Left lung (tissue), 10 donors: Measurements from ENCODE around the gene DUSP28. TPM values are rescaled to one million over a fixed set of nuclear protein-coding genes. Genes with fewer than 3 reads are reported as not detected.

Experiments used
- ATAC-seq: fragments of 200-7000 bp; cut with Tn5 transposase; one replicate; pipeline ENCODE4 v1.9.1; 2020; ENCODE audit warnings: moderate library complexity
- DNase-seq, 4 donors: peaks; one replicate each; pipeline ENCODE4 v3.0.0-alpha.2; 2013 to 2020
- H3K27ac ChIP-seq, 2 donors: fragments of 200-600 bp; sonication (generic) in 1 of 2; one replicate each; pipeline versions ENCODE4 v1.5.0 to v1.8.0; 2020 to 2021
- H3K27me3 ChIP-seq, 2 donors: fragments of 200-600 bp; sonication (generic) in 1 of 2; one replicate each; pipeline versions ENCODE4 v1.5.0 to v1.8.0; 2020 to 2021
- H3K36me3 ChIP-seq, 2 donors: fragments of 200-600 bp; sonication (generic) in 1 of 2; one replicate each; pipeline versions ENCODE4 v1.5.0 to v1.8.0; 2020 to 2021
- H3K4me1 ChIP-seq, 2 donors: fragments of 200-600 bp; one replicate each; pipeline ENCODE4 v1.8.0; 2021
- H3K4me3 ChIP-seq, 2 donors: fragments of 200-600 bp; sonication (generic) in 1 of 2; one replicate each; pipeline versions ENCODE4 v1.5.0 to v1.8.0; 2020 to 2021; ENCODE audit warnings: mild to moderate bottlenecking in 1 of 2
- H3K9me3 ChIP-seq, 2 donors: fragments of 200-600 bp; sonication (generic) in 1 of 2; one replicate each; pipeline versions ENCODE4 v1.5.0 to v1.8.0; 2020 to 2021
- CTCF ChIP-seq, 2 donors: fragments of 200-600 bp; sonication (generic) in 1 of 2; IDR thresholded peaks; one replicate each; pipeline versions ENCODE4 v1.5.0 to v1.8.0; 2021; ENCODE audit warnings: antibody characterized with exemption in 2 of 2
- intact Hi-C, 2 donors: fragments of 100-400 bp; cut with DNase I; formaldehyde crosslinking; loops; one replicate each; pipeline versions ENCODE4 v1.11.2 to v1.14.2; 2022
- polyA plus RNA-seq, 6 donors: library from polyadenylated mRNA; unstranded; fragments of 120-200 nt; gene quantifications; one replicate each; pipeline ENCODE4 v1.2.1, GENCODE V29; 2013; ENCODE audit not compliant: insufficient read length in 6 of 6
- total RNA-seq, 2 donors: library from RNA; stranded (reverse); fragmentation: NEBNext Ultra II Directional; extraction: Animal tissue kit (Norgen Biotek cat#: 25700); gene quantifications; one replicate each; pipeline ENCODE4 v1.2.1, GENCODE V29; 2021
- donor health status: DM: no; HTN: yes; CAD: no.
- donor health status: DM: no; HTN: no; CAD: no.

DUSP28 gene
- total and polyA plus RNA-seq, 8 donors: 2.4 to 7.6 (median 5.5) TPM

GRCh38 chr2:240605867-240606743 is 45.9 kb downstream of the DUSP28 start:
- H3K36me3 ChIP-seq: peaks cover 0 to 12% of the 10 kb centered on the region in 2 donors
- peaks cover 7 to 15% of the 10 kb centered on the region in 2 donors for H3K4me1 ChIP-seq
- H3K27ac ChIP-seq: no peak overlapping the region
- ATAC-seq (no peak), DNase-seq (peak in 1 of 4 donors; percentile 19)
- intact Hi-C loops: no loop called here
- H3K27me3 ChIP-seq: no peaks in the 10 kb centered on the region
- no peak overlapping the region for H3K4me3 ChIP-seq
- no peaks in the 10 kb centered on the region for H3K9me3 ChIP-seq
- no peak for TF ChIP-seq CTCF (IDR thresholded peaks at IDR 0.05)

DNA sequence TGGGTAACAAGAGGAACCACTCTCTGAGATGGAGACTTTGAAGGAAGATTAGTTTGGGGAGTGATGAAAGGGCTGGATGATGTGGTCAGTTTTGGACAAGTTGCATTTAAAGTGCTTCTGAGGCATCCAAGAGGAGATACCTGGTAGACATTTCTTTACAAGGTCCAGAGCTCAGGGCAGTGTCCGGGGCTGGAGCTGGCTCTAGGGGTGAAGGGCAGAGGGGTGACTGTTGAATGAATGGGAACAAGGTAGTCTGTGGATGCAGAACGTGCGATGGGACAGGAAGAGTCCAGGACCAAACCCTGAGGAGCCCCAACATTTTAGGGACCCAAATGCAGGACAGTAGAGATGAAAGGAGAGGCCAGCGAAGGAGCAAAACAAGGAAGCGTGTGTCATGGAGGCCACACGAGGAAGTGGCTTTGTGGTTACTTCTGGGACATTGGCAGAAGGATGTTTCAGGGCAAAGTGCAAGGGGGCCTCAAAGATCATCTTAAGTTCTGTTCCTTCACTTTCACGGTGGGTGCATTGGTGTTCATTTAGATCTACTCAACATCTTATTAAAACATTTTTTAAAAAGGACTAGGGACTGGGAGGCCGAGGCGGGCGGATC is 51.5 kb downstream of the DUSP28 start:
- Histone ChIP-seq H3K4me3 (no peak overlapping the region), H3K9me3 (no peaks in the 10 kb centered on the region), H3K4me1 (peaks cover 0 to 24% of the 10 kb centered on the region in 2 donors), H3K27ac (peak overlapping the region in 1 of 2 donors; percentile 53), H3K27me3 (no peaks in the 10 kb centered on the region), H3K36me3 (no peaks in the 10 kb centered on the region)
- no peak for TF ChIP-seq CTCF (IDR thresholded peaks at IDR 0.05)
- intact Hi-C loops: no loop called here
- ATAC-seq (peak; percentile 61), DNase-seq (no peak)

Other genes starting within 250 kb of the DUSP28 start
- gene GPC1, start 124.7 kb upstream of the DUSP28 start, total RNA-seq: 10 to 100 TPM; 60.4 to 63.4 TPM
- 10 to 100 TPM; 24.6 to 51.5 (median 40.1) TPM for gene GPC1, start 124.7 kb upstream of the DUSP28 start, polyA plus RNA-seq
- gene ANKMY1, start 2.4 kb upstream of the DUSP28 start, total RNA-seq: 10 to 100 TPM; 11.8 to 20.1 TPM
- gene ANKMY1, start 2.4 kb upstream of the DUSP28 start, polyA plus RNA-seq: 10 to 100 TPM; 11.8 to 17.4 (median 15.1) TPM
- gene RNPEPL1, start 8.1 kb downstream of the DUSP28 start, total RNA-seq: 10 to 100 TPM; 89.3 to 99.2 TPM
- gene RNPEPL1, start 8.1 kb downstream of the DUSP28 start, polyA plus RNA-seq: 10 to 100 TPM; 20.9 to 31.3 (median 26.6) TPM
- 10 to 100 TPM; 31.2 to 31.9 TPM for gene CAPN10, start 26.4 kb downstream of the DUSP28 start, total RNA-seq
- 10 to 100 TPM; 20.8 to 36.6 (median 25.4) TPM for gene CAPN10, start 26.4 kb downstream of the DUSP28 start, polyA plus RNA-seq
- 1 to 10 TPM; 1.1 to 6.0 TPM for gene GPR35, start 65.1 kb downstream of the DUSP28 start, total RNA-seq
- 1 to 10 TPM; 1.5 to 3.6 (median 2.7) TPM for gene GPR35, start 65.1 kb downstream of the DUSP28 start, polyA plus RNA-seq
- not detected for gene AQP12B, start 122.5 kb downstream of the DUSP28 start, total RNA-seq
- under 1 TPM in 1 of 6 donors, not detected in 5; 0.14 TPM for gene AQP12B, start 122.5 kb downstream of the DUSP28 start, polyA plus RNA-seq
- gene AQP12A, start 131.5 kb downstream of the DUSP28 start, total RNA-seq: not detected
- gene AQP12A, start 131.5 kb downstream of the DUSP28 start, polyA plus RNA-seq: not detected